Measurements from ENCODE around the gene STARD9. TPM values are rescaled to one million over a fixed set of nuclear protein-coding genes. Genes with fewer than 3 reads are reported as not detected.

STARD9 gene
- total RNA-seq, 1 experiment from 2014 or later: 5.0 TPM

GRCh38 chr15:42544853-42545629 lies 30.4 kb upstream of the STARD9 start:
- H3K79me2 ChIP-seq (ENCODE audit: insufficient read depth, low read length): peaks cover 27% of the 10 kb centered on the region
- no peaks in the 10 kb centered on the region for H4K20me1 ChIP-seq (ENCODE audit: insufficient read depth)
- H3K9ac ChIP-seq (ENCODE audit: low read length): no peak overlapping the region
- peaks cover 8 to 12% of the 10 kb centered on the region in 2 experiments for H3K4me1 ChIP-seq (ENCODE audit: control insufficient read depth in 1 of 2, insufficient read depth in 2 of 2, low read length in 2 of 2)
- CTCF ChIA-PET: interaction anchor here (0.6 kb wide), 1 partner anchor 446 kb away, joined by 3 read pairs; no protein-coding TSS in a partner anchor
- H3K4me3 ChIP-seq (replicated peaks in 1 of 2; ENCODE audit: low read depth in 1 of 2, low read length in 2 of 2): no peak overlapping the region
- DNase-seq (ENCODE audit: low read depth, low spot score) (no peak), ATAC-seq (no peak)
- RAD21 ChIA-PET (ENCODE audit: low non-redundant PET in 1 of 2, low total read pairs in 2 of 2, uncharacterized antibody in 2 of 2, unreplicated experiment in 2 of 2): no interaction called here
- POLR2A ChIA-PET: interaction anchor here (0.8 kb wide), 1 partner anchor 54 kb away, joined by 3 read pairs; the partner anchor contains the start of gene ZNF106
- H3K36me3 ChIP-seq (ENCODE audit: control insufficient read depth in 1 of 2, insufficient read depth in 2 of 2, low read length in 2 of 2): peaks cover 10 to 11% of the 10 kb centered on the region in 2 experiments
- no peak overlapping the region for H3K4me2 ChIP-seq (ENCODE audit: low read length)
- H3K9me2 ChIP-seq (ENCODE audit: insufficient read depth): no peaks in the 10 kb centered on the region
- no peak overlapping the region for H2AFZ ChIP-seq (ENCODE audit: low read depth, low read length, poor library complexity, severe bottlenecking)
- intact Hi-C loops (cut with micrococcal nuclease): no loop called here
- no TSS peak for BruUV-seq (replicated peaks)
- no peaks in the 10 kb centered on the region for H3K9me3 ChIP-seq (ENCODE audit: control insufficient read depth in 1 of 2, insufficient read depth in 1 of 2, low read depth in 1 of 2, low read length in 2 of 2)
- no peaks in the 10 kb centered on the region for H3K27me3 ChIP-seq (ENCODE audit: insufficient read depth, low read length)
- no peak overlapping the region for H3K27ac ChIP-seq (ENCODE audit: low read depth, low read length)
- TF ChIP-seq FOSL1 (IDR thresholded peaks at IDR 0.05; ENCODE audit: low read depth) (no peak), ELF1 (IDR thresholded peaks at IDR 0.05; ENCODE audit: borderline replicate concordance, low read depth) (no peak), CBX3 (IDR thresholded peaks at IDR 0.05; ENCODE audit: low read depth) (no peak), SRF (IDR thresholded peaks at IDR 0.05; ENCODE audit: low read depth) (no peak), SP1 (IDR thresholded peaks at IDR 0.05; ENCODE audit: low read depth) (no peak), EZH2 (IDR thresholded peaks at IDR 0.05) (no peak), ZNF274 (IDR thresholded peaks at IDR 0.05; ENCODE audit: low read depth, low read length) (no peak), EGR1 (IDR thresholded peaks at IDR 0.05; ENCODE audit: low read depth) (no peak), JUND (IDR thresholded peaks at IDR 0.05) (no peak)
- TF ChIP-seq, protein P1, sequence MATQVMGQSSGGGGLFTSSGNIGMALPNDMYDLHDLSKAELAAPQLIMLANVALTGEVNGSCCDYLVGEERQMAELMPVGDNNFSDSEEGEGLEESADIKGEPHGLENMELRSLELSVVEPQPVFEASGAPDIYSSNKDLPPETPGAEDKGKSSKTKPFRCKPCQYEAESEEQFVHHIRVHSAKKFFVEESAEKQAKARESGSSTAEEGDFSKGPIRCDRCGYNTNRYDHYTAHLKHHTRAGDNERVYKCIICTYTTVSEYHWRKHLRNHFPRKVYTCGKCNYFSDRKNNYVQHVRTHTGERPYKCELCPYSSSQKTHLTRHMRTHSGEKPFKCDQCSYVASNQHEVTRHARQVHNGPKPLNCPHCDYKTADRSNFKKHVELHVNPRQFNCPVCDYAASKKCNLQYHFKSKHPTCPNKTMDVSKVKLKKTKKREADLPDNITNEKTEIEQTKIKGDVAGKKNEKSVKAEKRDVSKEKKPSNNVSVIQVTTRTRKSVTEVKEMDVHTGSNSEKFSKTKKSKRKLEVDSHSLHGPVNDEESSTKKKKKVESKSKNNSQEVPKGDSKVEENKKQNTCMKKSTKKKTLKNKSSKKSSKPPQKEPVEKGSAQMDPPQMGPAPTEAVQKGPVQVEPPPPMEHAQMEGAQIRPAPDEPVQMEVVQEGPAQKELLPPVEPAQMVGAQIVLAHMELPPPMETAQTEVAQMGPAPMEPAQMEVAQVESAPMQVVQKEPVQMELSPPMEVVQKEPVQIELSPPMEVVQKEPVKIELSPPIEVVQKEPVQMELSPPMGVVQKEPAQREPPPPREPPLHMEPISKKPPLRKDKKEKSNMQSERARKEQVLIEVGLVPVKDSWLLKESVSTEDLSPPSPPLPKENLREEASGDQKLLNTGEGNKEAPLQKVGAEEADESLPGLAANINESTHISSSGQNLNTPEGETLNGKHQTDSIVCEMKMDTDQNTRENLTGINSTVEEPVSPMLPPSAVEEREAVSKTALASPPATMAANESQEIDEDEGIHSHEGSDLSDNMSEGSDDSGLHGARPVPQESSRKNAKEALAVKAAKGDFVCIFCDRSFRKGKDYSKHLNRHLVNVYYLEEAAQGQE (IDR thresholded peaks at IDR 0.05; ENCODE audit: low read depth): no peak
